ENCODE results near the gene DNAJB13.
"Not testable (repeated sequence)": the region's sequence is repeated elsewhere in the genome, so short reads cannot be mapped to it uniquely, and the experiment has no call there.

The DNAJB13 gene

GRCh38 chr11:73977856-73978519 lies 27.2 kb downstream of the DNAJB13 start:
- DNase-seq (ENCODE audit: low read depth in 2 of 2) = no peak

- no peak for DNase-seq (ENCODE audit: low read depth in 2 of 2)
These were observed 27.8 kb downstream of the DNAJB13 start for GRCh38 chr11:73978576-73979086.

- DNase-seq (ENCODE audit: low read depth in 2 of 2) = no peak
These were observed 29.5 kb downstream of the DNAJB13 start for GRCh38 chr11:73980001-73980961.

- no peak for DNase-seq (ENCODE audit: low read depth in 2 of 2)
These were observed 30.4 kb downstream of the DNAJB13 start for GRCh38 chr11:73981051-73981805.

GRCh38 chr11:73982595-73982989 lies 31.8 kb downstream of the DNAJB13 start, which contains the start of gene UCP2:
Gene UCP2, minus strand, starts transcription at chr11:73982843. Its CDS starts 4,465 bp downstream, at chr11:73978378.
- DNase-seq (ENCODE audit: low read depth in 2 of 2) = no peak

- peak; percentile 41 to 43 for DNase-seq (ENCODE audit: low read depth in 2 of 2)
These were observed 32.3 kb downstream of the DNAJB13 start for GRCh38 chr11:73982990-73983740.

GRCh38 chr11:73983741-73984538 lies 33.1 kb downstream of the DNAJB13 start:
- DNase-seq (ENCODE audit: low read depth in 2 of 2) = no peak

GRCh38 chr11:73985661-73986060 lies 34.8 kb downstream of the DNAJB13 start:
- DNase-seq (ENCODE audit: low read depth in 2 of 2) = not testable (repeated sequence)

GRCh38 chr11:73988227-73988626 lies 37.4 kb downstream of the DNAJB13 start:
- no peak for DNase-seq (ENCODE audit: low read depth in 2 of 2)

GRCh38 chr11:73989156-73989555 lies 38.3 kb downstream of the DNAJB13 start:
- no peak for DNase-seq (ENCODE audit: low read depth in 2 of 2)

GRCh38 chr11:73990730-73991129 lies 39.9 kb downstream of the DNAJB13 start:
- no peak for DNase-seq (ENCODE audit: low read depth in 2 of 2)

GRCh38 chr11:73991471-73992006 lies 40.7 kb downstream of the DNAJB13 start:
- DNase-seq (ENCODE audit: low read depth in 2 of 2) = no peak

GRCh38 chr11:73995247-73995646 lies 44.4 kb downstream of the DNAJB13 start:
- DNase-seq (ENCODE audit: low read depth in 2 of 2) = no peak

GRCh38 chr11:73995731-73996130 lies 44.9 kb downstream of the DNAJB13 start:
- DNase-seq (ENCODE audit: low read depth in 2 of 2) = no peak

- DNase-seq (ENCODE audit: low read depth in 2 of 2) = no peak
These were observed 45.4 kb downstream of the DNAJB13 start for GRCh38 chr11:73996161-73996747.

GRCh38 chr11:73997120-73997770 lies 46.4 kb downstream of the DNAJB13 start:
- DNase-seq (ENCODE audit: low read depth in 2 of 2) = no peak

- no peak for DNase-seq (ENCODE audit: low read depth in 2 of 2)
These were observed 48.2 kb downstream of the DNAJB13 start for GRCh38 chr11:73998846-73999575.

- no peak for DNase-seq (ENCODE audit: low read depth in 2 of 2)
These were observed 48.9 kb downstream of the DNAJB13 start for GRCh38 chr11:73999581-74000306.
